Fibroblast of skin of right biceps (primary cell): Measurements from ENCODE around the gene MUL1.
"Not testable (repeated sequence)": the region's sequence is repeated elsewhere in the genome, so short reads cannot be mapped to it uniquely, and the experiment has no call there.

Experiments used
- DNase-seq: peaks from one replicate; pipeline ENCODE4 v3.0.0-alpha.2; 2013

The MUL1 gene

DNA sequence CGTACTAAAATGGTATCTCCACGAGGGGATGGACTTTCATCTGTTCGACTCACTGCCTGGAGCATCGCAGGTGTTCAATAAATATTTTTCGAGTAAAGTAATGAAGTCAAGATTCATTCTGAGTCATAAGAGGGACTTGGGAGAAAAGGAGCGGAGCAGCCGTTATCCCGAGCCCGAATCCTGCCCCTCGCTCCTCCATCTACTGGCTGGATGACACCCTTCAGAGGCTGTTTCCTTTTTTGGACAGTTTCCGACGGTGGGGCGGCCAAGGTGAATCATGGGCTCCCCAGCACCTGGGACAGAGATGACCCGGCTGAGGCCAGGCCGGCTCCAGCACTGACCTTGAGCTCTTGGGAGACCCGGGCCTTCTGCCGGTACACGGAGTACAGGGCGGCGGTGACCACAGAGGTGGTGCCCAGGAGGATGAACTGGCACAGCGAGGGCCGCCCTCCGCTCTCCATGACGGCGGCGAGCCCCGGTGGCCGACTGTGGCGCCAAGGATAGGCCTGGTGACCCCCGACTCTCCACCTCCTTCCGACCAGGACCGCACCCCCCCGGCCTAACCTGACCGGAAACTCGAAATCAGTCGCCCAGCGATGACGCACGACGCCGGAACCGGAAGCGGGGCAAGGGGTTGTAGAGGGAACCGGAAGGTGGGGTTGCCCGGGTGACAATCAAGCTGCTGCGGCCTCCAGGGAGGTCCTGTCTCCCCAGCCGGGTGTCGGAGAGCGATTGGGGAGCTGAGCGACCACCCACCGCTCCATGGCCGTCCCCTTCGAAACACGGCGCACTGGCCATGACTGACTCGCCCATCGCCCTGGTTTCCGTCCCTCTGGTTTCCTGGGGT lies at the start of gene MUL1:
Gene MUL1, minus strand, starts transcription at position 588 of the 847 bp plus-strand sequence. Its CDS starts 127 bp downstream, at position 461.
- peak; percentile 92 for DNase-seq

DNA sequence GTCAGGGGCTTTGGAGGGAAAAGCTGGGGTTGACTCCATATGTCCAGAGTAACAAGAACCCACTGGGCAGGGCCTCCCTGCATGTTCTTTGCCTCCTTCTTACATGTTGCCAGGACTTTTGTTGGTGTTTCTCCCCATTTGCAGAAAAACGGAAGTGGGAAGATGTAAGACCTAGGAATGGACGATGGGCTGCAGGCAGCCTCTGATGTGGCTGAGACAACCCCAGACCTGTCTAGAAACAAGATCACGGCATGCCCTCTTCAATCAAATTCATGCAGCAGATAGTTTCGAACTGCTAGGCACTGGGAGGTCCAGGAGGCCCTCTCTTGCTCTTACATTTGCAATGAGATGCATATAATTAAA lies 47.8 kb upstream of the MUL1 start:
- DNase-seq: no peak

GRCh38 chr1:20555025-20555757 lies 47.2 kb upstream of the MUL1 start:
- DNase-seq: no peak

- DNase-seq: no peak
Observed at GRCh38 chr1:20552728-20553445, 44.9 kb upstream of the MUL1 start.

- DNase-seq: peak; percentile 41
Observed at GRCh38 chr1:20551945-20552727, 44.2 kb upstream of the MUL1 start, which contains the start of gene FAM43B. TSS of gene FAM43B (plus strand) at chr1:20552573. CDS start at chr1:20552974, 401 bp downstream.

DNA sequence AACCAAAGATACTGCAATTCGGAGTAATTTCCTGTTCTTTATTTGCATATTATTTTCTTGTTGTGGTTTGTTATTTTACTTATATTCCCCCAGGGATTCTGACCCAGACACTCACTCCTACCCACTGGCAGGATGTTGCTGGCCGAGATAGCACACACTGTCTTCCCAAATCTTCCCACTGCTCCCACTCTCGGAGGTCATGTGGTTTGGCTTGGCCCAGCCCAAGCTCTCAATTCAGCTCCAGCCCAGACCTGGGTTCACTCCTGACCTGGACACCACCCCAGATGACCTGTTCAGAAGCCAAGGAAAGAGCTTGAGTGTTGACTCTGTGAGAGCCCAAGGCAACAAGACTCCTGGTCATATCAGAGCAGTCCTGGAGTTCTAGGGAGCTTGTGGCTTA lies 43.2 kb upstream of the MUL1 start:
- DNase-seq: no peak

GRCh38 chr1:20546637-20547036 lies 38.7 kb upstream of the MUL1 start:
- DNase-seq: no peak

DNA sequence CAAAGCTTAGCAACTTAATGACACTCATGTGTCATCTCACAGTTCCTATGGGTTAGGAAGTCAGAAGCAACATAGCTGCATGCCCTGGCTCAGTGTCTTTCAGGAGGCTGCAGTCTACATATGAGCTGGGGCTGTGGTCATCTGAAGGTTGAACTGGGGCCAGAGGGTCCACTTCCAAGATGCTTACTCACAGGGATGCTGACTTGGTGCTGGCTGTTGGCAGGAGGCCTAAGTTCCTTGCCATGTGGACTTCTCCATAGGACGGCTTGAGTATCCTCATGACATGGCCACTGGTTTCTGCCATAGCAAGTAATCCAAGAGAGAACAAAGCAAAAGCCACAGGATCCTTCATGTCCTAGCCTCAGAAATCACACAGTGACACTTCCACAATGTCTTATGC lies 32.3 kb upstream of the MUL1 start:
- DNase-seq: no peak

GRCh38 chr1:20538760-20539551 lies 31.0 kb upstream of the MUL1 start:
- no peak for DNase-seq

- no peak for DNase-seq
Observed at GRCh38 chr1:20538227-20538626, 30.3 kb upstream of the MUL1 start.

- no peak for DNase-seq
Observed at GRCh38 chr1:20534659-20535417, 26.9 kb upstream of the MUL1 start.

DNA sequence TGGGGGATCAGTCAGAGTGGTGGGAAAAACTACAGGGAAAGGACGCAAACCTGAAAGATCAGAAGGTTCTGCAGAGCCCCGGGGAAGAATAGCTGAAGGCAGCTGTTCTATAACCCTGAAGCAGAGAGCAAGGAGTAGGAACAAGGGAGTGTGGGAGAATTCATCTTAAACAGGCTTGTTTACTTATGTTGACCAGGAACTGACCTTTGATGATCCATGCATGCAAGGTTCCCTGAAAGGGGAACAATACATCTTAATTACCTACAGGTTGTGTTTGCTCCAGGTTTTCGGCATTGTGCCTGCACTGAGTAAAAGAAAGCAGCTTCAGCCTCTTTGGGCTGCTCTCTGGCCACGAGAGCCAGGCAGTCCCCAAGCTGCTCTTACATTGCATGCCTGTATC lies 25.7 kb upstream of the MUL1 start:
- no peak for DNase-seq

- no peak for DNase-seq
Observed at GRCh38 chr1:20530901-20531300, 22.9 kb upstream of the MUL1 start.

- no peak for DNase-seq
Observed at GRCh38 chr1:20530306-20530705, 22.4 kb upstream of the MUL1 start.

DNA sequence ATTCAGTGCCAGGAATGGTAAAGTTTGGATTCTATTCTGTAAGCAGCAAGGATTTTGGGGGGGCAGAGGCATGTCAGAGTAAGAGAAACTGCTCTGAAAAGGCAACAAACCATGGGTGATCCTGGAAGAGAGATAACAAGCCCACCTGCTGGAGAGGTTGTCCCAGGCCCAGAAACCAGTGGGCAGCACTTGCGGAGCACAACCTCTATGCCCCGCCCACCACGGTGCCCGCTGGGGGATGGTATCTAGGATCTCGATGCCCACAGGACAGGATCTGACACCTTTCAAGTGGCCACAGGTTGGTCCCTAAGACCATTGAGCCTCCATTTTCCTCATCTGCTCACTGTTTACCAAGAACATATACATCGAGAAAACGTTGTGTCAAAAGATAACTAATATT lies 20.3 kb upstream of the MUL1 start:
- no peak for DNase-seq

GRCh38 chr1:20526267-20526666 lies 18.3 kb upstream of the MUL1 start:
- DNase-seq: no peak

- DNase-seq: peak; percentile 72
Observed at GRCh38 chr1:20521960-20522861, 14.3 kb upstream of the MUL1 start.

GRCh38 chr1:20519609-20520262 lies 11.8 kb upstream of the MUL1 start:
- DNase-seq: not testable (repeated sequence)
